Heart left ventricle (tissue), 16 donors: ENCODE measurements around the gene ZNF787. TPM values are rescaled to one million over a fixed set of nuclear protein-coding genes. Genes with fewer than 3 reads are reported as not detected.

Source experiments
- ATAC-seq, 4 donors: fragments of 200-7000 bp; cut with Tn5 transposase; one replicate each; pipeline ENCODE4 v1.9.1; 2020 to 2022; ENCODE audit warnings: moderate library complexity in 4 of 4, mild to moderate bottlenecking in 3 of 4, moderate number of reproducible peaks in 1 of 4
- DNase-seq, 5 donors: peaks; one replicate each; pipeline ENCODE4 v3.0.0-alpha.2; 2020
- H3K27ac ChIP-seq, 12 donors: fragments of 200-600 bp; sonication (generic) in 4 of 12; one replicate each; pipeline versions ENCODE4 v1.5.0 to v1.8.0; 2016 to 2022; ENCODE audit warnings: mild to moderate bottlenecking in 2 of 12
- H3K27me3 ChIP-seq, 9 donors: fragments of 200-600 bp; sonication (generic) in 2 of 9; one replicate each; pipeline versions ENCODE4 v1.5.1 to v1.8.0; 2016 to 2022; ENCODE audit warnings: mild to moderate bottlenecking in 3 of 9
- H3K36me3 ChIP-seq, 9 donors: fragments of 200-600 bp; sonication (generic) in 2 of 9; one replicate each; pipeline versions ENCODE4 v1.5.0 to v1.8.0; 2018 to 2022; ENCODE audit warnings: mild to moderate bottlenecking in 2 of 9
- H3K4me1 ChIP-seq, 12 donors: fragments of 200-600 bp; sonication (generic) in 4 of 12; one replicate each; pipeline versions ENCODE4 v1.5.0 to v1.8.0; 2016 to 2022; ENCODE audit warnings: mild to moderate bottlenecking in 3 of 12
- H3K4me3 ChIP-seq, 12 donors: fragments of 200-600 bp; sonication (generic) in 4 of 12; one replicate each; pipeline versions ENCODE4 v1.5.0 to v1.8.0; 2017 to 2022; ENCODE audit warnings: mild to moderate bottlenecking in 9 of 12, moderate library complexity in 4 of 12
- H3K9me3 ChIP-seq, 12 donors: fragments of 200-600 bp; sonication (generic) in 4 of 12; one replicate each; pipeline versions ENCODE4 v1.5.0 to v1.8.0; 2016 to 2022; ENCODE audit warnings: mild to moderate bottlenecking in 1 of 12
- CTCF ChIP-seq, 12 donors: fragments of 200-600 bp; sonication (generic) in 4 of 12; IDR thresholded peaks; one replicate each; pipeline versions ENCODE4 v1.5.0 to v1.8.0; 2018 to 2022; ENCODE audit warnings: antibody characterized with exemption in 12 of 12, mild to moderate bottlenecking in 5 of 12
- POLR2A ChIP-seq, 2 donors: fragments of 450-650 bp; IDR thresholded peaks; one replicate each; pipeline ENCODE4 v1.6.1; 2017; ENCODE audit warnings: antibody characterized with exemption in 2 of 2, mild to moderate bottlenecking in 2 of 2, moderate library complexity in 2 of 2
- WGBS, 4 donors: extraction: QIAGEN DNeasy Blood & Tissue Kit in 2 of 4; methylation state at CpG; one replicate each; pipeline versions ENCODE4 v1.1.5 to v1.1.7; 2013 to 2018; 5-methylcytosine and 5-hydroxymethylcytosine counted together
- intact Hi-C, 10 donors: fragments of 100-400 bp; cut with DNase I; formaldehyde crosslinking; loops; one replicate each; pipeline versions ENCODE4 v1.11.1 to v1.14.2; 2022
- polyA plus RNA-seq, 2 donors: library from polyadenylated mRNA; stranded (reverse); fragments of 200-250 nt; gene quantifications; one replicate each; pipeline ENCODE4 v1.2.3, GENCODE V29; 2013
- total RNA-seq, 9 donors: library from RNA; depleted of rRNA in 2 of 9; stranded (reverse); fragments of >200 nt in 2 of 9; fragmentation: NEBNext Ultra II Directional in 3 of 9; extraction: Animal tissue kit (Norgen Biotek cat#: 25700) in 3 of 9; gene quantifications; one replicate each; pipeline versions ENCODE4 v1.1.0 to v1.2.4, GENCODE V29; 2016 to 2023
- donor health status: ischemic (EF 13 %, LVEDD 7.1; RV severe dilation, severe dysfunction).
- donor health status: healthy with polysubstance abuse.
- donor health status: DM: no; HTN: yes; CAD: no.
- donor health status: DM: no; HTN: no; CAD: no.
- donor health status: ischemic (EF 25% LVEDD 6.9; RV normal size, moderate dysfunction).
- donor health status: ischemic (EF 25% LVEDD 5.7; RV mildly dilated, moderate dysfunction).
- donor health status: healthy.
- donor health status: DM: yes; HTN: yes; CAD: no.
- donor health status: ischemic (EF 35%, LVEDD 5.7; RV mildly dilated, moderate dysfunction).
- donor health status: nonischemic (EF 11% LVEDD 7.7; RV severe dilation, severe dysfunction).
- donor health status: DM: yes; HTN: yes; CAD: no.
- donor health status: PGD.
- donor health status: ischemic (EF 29% LVEDD 5.4; RV normal size, mild dysfunction).
- donor health status: nonischemic (EF 23%, LVEDD 6.1; RV moderate dilation, normal function).

The ZNF787 gene
- total and polyA plus RNA-seq, 11 donors = 11.6 to 40.8 (median 25.3) TPM

GRCh38 chr19:56148096-56148495 lies 27.0 kb upstream of the ZNF787 start:
- DNase-seq = no peak
- H3K4me3 ChIP-seq = no peak overlapping the region
- H3K36me3 ChIP-seq = peaks cover 0 to 31% (median 16%) of the 10 kb centered on the region in 9 donors
- intact Hi-C loops = no loop called here
- ATAC-seq = no peak
- H3K27ac ChIP-seq = no peak overlapping the region
- peaks cover 0 to 21% (median 4%) of the 10 kb centered on the region in 12 donors for H3K4me1 ChIP-seq
- H3K27me3 ChIP-seq = no peaks in the 10 kb centered on the region
- no peak for TF ChIP-seq POLR2A (IDR thresholded peaks at IDR 0.05)
- no peak for TF ChIP-seq CTCF (IDR thresholded peaks at IDR 0.05)
- WGBS, 4 donors = 94 to 97% (median 97%) methylated on average over 14 to 15 of the region's 15 CpGs
- H3K9me3 ChIP-seq = no peaks in the 10 kb centered on the region

- H3K36me3 ChIP-seq = peaks cover 0 to 31% (median 16%) of the 10 kb centered on the region in 9 donors
- peaks cover 0 to 28% (median 4%) of the 10 kb centered on the region in 12 donors for H3K4me1 ChIP-seq
- H3K9me3 ChIP-seq = no peaks in the 10 kb centered on the region
- ATAC-seq (no peak), DNase-seq (no peak)
- no peak overlapping the region for H3K27ac ChIP-seq
- WGBS, 4 donors = 85 to 94% (median 90%) methylated on average over 20 to 22 of the region's 22 CpGs
- TF ChIP-seq CTCF (IDR thresholded peaks at IDR 0.05) = no peak
- TF ChIP-seq POLR2A (IDR thresholded peaks at IDR 0.05) = no peak
- no peaks in the 10 kb centered on the region for H3K27me3 ChIP-seq
- intact Hi-C loops = no loop called here
- no peak overlapping the region for H3K4me3 ChIP-seq
Observed at GRCh38 chr19:56147307-56147706, 26.2 kb upstream of the ZNF787 start.

- WGBS, 4 donors = 95 to 97% (median 97%) methylated on average over 31 of the region's 31 CpGs
- DNase-seq (no peak), ATAC-seq (no peak)
- H3K4me1 ChIP-seq = peaks cover 0 to 32% (median 6%) of the 10 kb centered on the region in 12 donors
- no peaks in the 10 kb centered on the region for H3K9me3 ChIP-seq
- no peaks in the 10 kb centered on the region for H3K27me3 ChIP-seq
- TF ChIP-seq CTCF (IDR thresholded peaks at IDR 0.05) (no peak), POLR2A (IDR thresholded peaks at IDR 0.05) (no peak)
- no peak overlapping the region for H3K27ac ChIP-seq
- intact Hi-C loops = no loop called here
- H3K36me3 ChIP-seq = peaks cover 0 to 31% (median 16%) of the 10 kb centered on the region in 9 donors
- no peak overlapping the region for H3K4me3 ChIP-seq
Observed at GRCh38 chr19:56146904-56147303, 25.8 kb upstream of the ZNF787 start.

- Histone ChIP-seq H3K9me3 (no peaks in the 10 kb centered on the region), H3K4me3 (no peak overlapping the region), H3K27ac (no peak overlapping the region), H3K4me1 (peaks cover 0 to 36% (median 9%) of the 10 kb centered on the region in 12 donors), H3K27me3 (no peaks in the 10 kb centered on the region), H3K36me3 (peaks cover 0 to 31% (median 16%) of the 10 kb centered on the region in 9 donors)
- TF ChIP-seq CTCF (IDR thresholded peaks at IDR 0.05) = no peak
- TF ChIP-seq POLR2A (IDR thresholded peaks at IDR 0.05) = no peak
- 80 to 94% (median 92%) methylated on average over 7 to 10 of the region's 10 CpGs for WGBS, 4 donors
- DNase-seq (no peak), ATAC-seq (no peak)
- intact Hi-C loops = no loop called here
Observed at GRCh38 chr19:56145698-56146097, 24.6 kb upstream of the ZNF787 start.
